DND-41 (cell line): ENCODE data around the gene PITX1.

ENCODE experiments used
- ATAC-seq: fragments of 200-7000 bp; cut with Tn5 transposase; 3 replicates; pipeline ENCODE4 v1.9.1; 2021; ENCODE audit warnings: low read depth; ENCODE audit not compliant: insufficient read depth
- DNase-seq: peaks from one replicate; pipeline ENCODE4 v3.0.0-alpha.2; 2020
- H2AFZ ChIP-seq: 2 replicates; pipeline ENCODE4 v1.6.0; 2012; ENCODE audit warnings: low read depth, low read length
- H3K27ac ChIP-seq: 2 replicates; pipeline ENCODE4 v1.5.1; 2012; ENCODE audit warnings: low read length, inconsistent platforms
- H3K27me3 ChIP-seq: fragments of 200-600 bp; sonication (generic); 2 replicates; pipeline ENCODE4 v1.6.0; 2012; ENCODE audit warnings: low read length, mild to moderate bottlenecking, inconsistent platforms; ENCODE audit not compliant: insufficient read depth, poor library complexity
- H3K36me3 ChIP-seq: 2 replicates; pipeline ENCODE4 v1.5.1; 2012; ENCODE audit warnings: low read length, inconsistent platforms; ENCODE audit not compliant: insufficient read depth
- H3K4me1 ChIP-seq: 2 replicates; pipeline ENCODE4 v1.5.1; 2012; ENCODE audit warnings: mild to moderate bottlenecking, low read length; ENCODE audit not compliant: insufficient read depth
- H3K4me2 ChIP-seq: 2 replicates; pipeline ENCODE4 v1.6.0; 2012; ENCODE audit warnings: mild to moderate bottlenecking, moderate library complexity, low read length, inconsistent platforms; ENCODE audit not compliant: insufficient read depth
- H3K4me3 ChIP-seq, 2 experiments: fragments of 200-600 bp in 1 of 2; shearing (Covaris generic) in 1 of 2; 2 replicates each; pipeline ENCODE4 v1.5.1; 2012 to 2016; ENCODE audit warnings: inconsistent platforms in 2 of 2, low read length in 2 of 2, mild to moderate bottlenecking in 2 of 2, low read depth in 1 of 2, moderate library complexity in 1 of 2
- H3K79me2 ChIP-seq: 2 replicates; pipeline ENCODE4 v1.6.0; 2012; ENCODE audit warnings: low read length, inconsistent platforms; ENCODE audit not compliant: insufficient read depth
- H3K9ac ChIP-seq: 2 replicates; pipeline ENCODE4 v1.6.0; 2012; ENCODE audit warnings: low read depth, mild to moderate bottlenecking, inconsistent platforms, low read length, moderate library complexity
- H3K9me3 ChIP-seq: 2 replicates; pipeline ENCODE4 v1.5.1; 2012; ENCODE audit warnings: low read length, moderate library complexity, mild to moderate bottlenecking, inconsistent platforms; ENCODE audit not compliant: insufficient read depth, severe bottlenecking
- H4K20me1 ChIP-seq: 2 replicates; pipeline ENCODE4 v1.6.0; 2012; ENCODE audit warnings: low read length; ENCODE audit not compliant: insufficient read depth
- EZH2 ChIP-seq: IDR thresholded peaks from 3 replicates; pipeline ENCODE4 v1.6.1; 2012; ENCODE audit warnings: borderline replicate concordance, low read depth, mild to moderate bottlenecking, moderate library complexity, low read length, inconsistent platforms; ENCODE audit not compliant: severe bottlenecking
- TF ChIP-seq, protein P1 (sequence below): IDR thresholded peaks from 2 replicates; pipeline ENCODE4 v1.5.1; 2012; ENCODE audit warnings: borderline replicate concordance, low read length, moderate library complexity, mild to moderate bottlenecking; ENCODE audit not compliant: poor library complexity, severe bottlenecking; ENCODE audit errors: extremely low read depth

The PITX1 gene

DNA sequence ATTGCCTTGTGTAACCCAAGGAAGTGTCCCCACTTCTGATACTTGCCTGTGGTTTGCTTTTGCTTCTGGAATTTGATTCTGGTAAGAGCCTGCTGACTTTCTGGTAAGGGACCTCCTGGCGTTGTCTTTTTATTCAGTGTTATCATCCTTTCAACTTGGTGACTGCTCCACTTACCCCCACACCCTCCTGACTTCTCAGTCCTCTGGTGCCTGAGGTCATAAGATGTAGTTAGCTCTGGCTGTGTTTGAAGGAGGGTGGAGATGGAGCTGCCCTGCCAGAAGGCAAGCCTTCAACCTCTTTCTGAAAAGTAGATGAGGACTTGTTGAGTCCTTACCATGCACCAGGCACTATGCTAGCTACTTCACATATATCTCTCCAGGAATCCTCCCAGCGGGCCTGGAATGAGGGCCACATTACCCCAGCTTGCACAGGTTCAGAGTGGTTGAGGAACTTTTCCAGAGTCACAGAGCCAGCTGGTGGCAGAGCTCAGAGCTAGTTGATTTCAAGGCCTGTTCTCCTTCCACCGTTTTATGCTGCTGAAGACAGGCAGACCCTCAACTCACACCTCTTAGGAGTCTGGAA, 45.2 kb upstream of the PITX1 start:
- no peaks in the 10 kb centered on the region for H3K79me2 ChIP-seq
- ATAC-seq (no peak), DNase-seq (no peak)
- no peaks in the 10 kb centered on the region for H3K36me3 ChIP-seq
- no peak overlapping the region for H3K4me2 ChIP-seq
- no peak overlapping the region for H3K9ac ChIP-seq
- TF ChIP-seq EZH2 = no peak
- TF ChIP-seq, protein P1, sequence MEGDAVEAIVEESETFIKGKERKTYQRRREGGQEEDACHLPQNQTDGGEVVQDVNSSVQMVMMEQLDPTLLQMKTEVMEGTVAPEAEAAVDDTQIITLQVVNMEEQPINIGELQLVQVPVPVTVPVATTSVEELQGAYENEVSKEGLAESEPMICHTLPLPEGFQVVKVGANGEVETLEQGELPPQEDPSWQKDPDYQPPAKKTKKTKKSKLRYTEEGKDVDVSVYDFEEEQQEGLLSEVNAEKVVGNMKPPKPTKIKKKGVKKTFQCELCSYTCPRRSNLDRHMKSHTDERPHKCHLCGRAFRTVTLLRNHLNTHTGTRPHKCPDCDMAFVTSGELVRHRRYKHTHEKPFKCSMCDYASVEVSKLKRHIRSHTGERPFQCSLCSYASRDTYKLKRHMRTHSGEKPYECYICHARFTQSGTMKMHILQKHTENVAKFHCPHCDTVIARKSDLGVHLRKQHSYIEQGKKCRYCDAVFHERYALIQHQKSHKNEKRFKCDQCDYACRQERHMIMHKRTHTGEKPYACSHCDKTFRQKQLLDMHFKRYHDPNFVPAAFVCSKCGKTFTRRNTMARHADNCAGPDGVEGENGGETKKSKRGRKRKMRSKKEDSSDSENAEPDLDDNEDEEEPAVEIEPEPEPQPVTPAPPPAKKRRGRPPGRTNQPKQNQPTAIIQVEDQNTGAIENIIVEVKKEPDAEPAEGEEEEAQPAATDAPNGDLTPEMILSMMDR = no peak
- H2AFZ ChIP-seq = no peak overlapping the region
- no peaks in the 10 kb centered on the region for H4K20me1 ChIP-seq
- no peak overlapping the region for H3K4me3 ChIP-seq
- H3K27me3 ChIP-seq = no peaks in the 10 kb centered on the region
- H3K9me3 ChIP-seq = peaks cover 11% of the 10 kb centered on the region
- no peak overlapping the region for H3K27ac ChIP-seq
- no peaks in the 10 kb centered on the region for H3K4me1 ChIP-seq

DNA sequence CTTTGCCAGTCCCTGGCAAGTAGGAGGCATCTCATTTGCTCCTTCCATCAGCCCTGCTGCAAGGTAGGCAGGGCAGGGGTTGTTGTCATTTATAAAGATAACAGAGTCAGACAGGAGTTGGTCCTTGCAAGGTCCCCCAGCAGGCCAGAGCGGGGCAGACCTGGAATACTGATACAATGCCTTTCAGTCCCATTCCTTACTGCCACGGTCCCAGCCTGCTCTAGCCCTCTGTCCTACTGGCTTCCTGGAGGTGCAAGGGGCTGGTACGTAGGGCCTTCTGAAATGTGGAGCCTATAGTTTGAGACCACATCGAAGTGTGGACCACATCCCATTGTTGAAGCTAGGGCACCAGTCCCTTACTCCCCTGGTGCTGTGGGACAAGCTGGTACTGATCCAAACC, 42.8 kb upstream of the PITX1 start:
- H3K4me2 ChIP-seq = no peak overlapping the region
- H2AFZ ChIP-seq = no peak overlapping the region
- no peak overlapping the region for H3K27ac ChIP-seq
- H3K36me3 ChIP-seq = no peaks in the 10 kb centered on the region
- no peak overlapping the region for H3K4me3 ChIP-seq
- peaks cover 6% of the 10 kb centered on the region for H3K9me3 ChIP-seq
- no peaks in the 10 kb centered on the region for H3K27me3 ChIP-seq
- H4K20me1 ChIP-seq = no peaks in the 10 kb centered on the region
- TF ChIP-seq, protein P1 = no peak
- TF ChIP-seq EZH2 = no peak
- H3K79me2 ChIP-seq = no peaks in the 10 kb centered on the region
- ATAC-seq (no peak), DNase-seq (no peak)
- no peak overlapping the region for H3K9ac ChIP-seq
- H3K4me1 ChIP-seq = no peaks in the 10 kb centered on the region

DNA sequence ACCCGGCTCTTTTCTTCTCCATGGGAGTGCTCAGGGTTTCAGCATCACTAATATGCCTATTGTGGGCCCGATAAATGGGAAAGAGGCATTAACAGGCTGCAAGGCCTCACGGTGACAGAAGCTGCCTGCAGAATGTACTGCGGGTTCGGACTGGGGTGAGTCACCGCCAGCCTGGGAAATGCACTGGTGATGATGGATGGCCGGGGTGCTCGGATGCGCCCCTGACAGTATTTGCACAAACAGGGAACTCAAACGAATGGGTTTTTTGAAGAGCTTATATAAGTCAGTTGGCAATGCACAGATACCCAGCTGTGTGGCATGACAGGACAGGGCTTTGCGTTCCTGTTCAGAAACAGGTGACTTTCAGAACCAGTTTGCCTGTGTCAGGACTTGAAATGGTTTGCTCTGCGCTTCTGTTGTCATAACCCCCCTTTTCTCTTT, 42.0 kb upstream of the PITX1 start:
- no peak for DNase-seq
- Histone ChIP-seq H3K79me2 (no peaks in the 10 kb centered on the region), H2AFZ (no peak overlapping the region), H3K4me1 (no peaks in the 10 kb centered on the region), H3K9ac (no peak overlapping the region), H3K27me3 (no peaks in the 10 kb centered on the region), H3K27ac (no peak overlapping the region), H3K4me2 (no peak overlapping the region), H3K4me3 (no peak overlapping the region), H4K20me1 (no peaks in the 10 kb centered on the region), H3K9me3 (peaks cover 2% of the 10 kb centered on the region), H3K36me3 (no peaks in the 10 kb centered on the region)
- no peak for ATAC-seq
- no peak for TF ChIP-seq EZH2
- TF ChIP-seq, protein P1 = no peak

DNA sequence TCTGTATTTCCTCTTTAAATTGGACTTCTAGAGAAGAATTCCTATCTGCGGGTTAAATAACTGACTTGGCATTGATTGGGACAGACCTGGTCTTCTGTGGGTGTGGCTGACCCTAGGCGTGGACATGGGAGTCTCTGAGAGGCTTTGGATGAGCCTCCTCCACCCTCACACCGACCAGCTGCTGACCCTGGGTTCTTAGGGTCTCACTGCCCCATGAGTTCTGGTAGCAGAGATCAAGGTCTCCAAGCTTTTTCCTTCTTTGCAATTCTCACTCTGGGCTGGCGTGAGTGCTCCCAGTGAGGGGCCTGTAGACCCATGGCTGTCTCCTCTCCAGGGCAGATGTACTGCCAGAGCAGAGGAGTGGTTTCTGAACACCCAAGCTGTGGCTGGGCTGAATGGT, 41.6 kb upstream of the PITX1 start:
- TF ChIP-seq EZH2 = no peak
- Histone ChIP-seq H3K27ac (no peak overlapping the region), H3K9ac (no peak overlapping the region)

More for the DNA sequence above, 41.6 kb upstream of the PITX1 start:
- Histone ChIP-seq H4K20me1 (no peaks in the 10 kb centered on the region), H3K4me1 (no peaks in the 10 kb centered on the region), H3K79me2 (no peaks in the 10 kb centered on the region), H3K9me3 (no peaks in the 10 kb centered on the region), H3K36me3 (no peaks in the 10 kb centered on the region), H3K4me2 (no peak overlapping the region), H3K27me3 (no peaks in the 10 kb centered on the region), H3K4me3 (no peak overlapping the region), H2AFZ (no peak overlapping the region)
- no peak for DNase-seq
- ATAC-seq = no peak
